H1 (cell line): ENCODE measurements around the gene ADARB2. TPM values are rescaled to one million over a fixed set of nuclear protein-coding genes. Genes with fewer than 3 reads are reported as not detected.

ENCODE experiments used
- ASH2L ChIP-seq: fragments of 200-600, 300-600 bp; sonication (generic); IDR thresholded peaks from one replicate; pipeline ENCODE4 v1.7.1; 2017; ENCODE audit warnings: low read length
- ATF2 ChIP-seq: IDR thresholded peaks from 2 replicates; pipeline ENCODE4 v1.6.1; 2012; ENCODE audit warnings: low read length, inconsistent platforms
- BRCA1 ChIP-seq: IDR thresholded peaks from 2 replicates; pipeline ENCODE4 v1.6.1; 2012; ENCODE audit warnings: low read depth, low read length, improper control_type of control experiment
- CBX5 ChIP-seq: fragments of 300-800, 300-1000 bp; sonication (generic); IDR thresholded peaks from 2 replicates; pipeline ENCODE4 v1.7.1; 2016; ENCODE audit warnings: antibody characterized with exemption, low read length, low read depth
- EGR1 ChIP-seq: IDR thresholded peaks from 2 replicates; pipeline ENCODE4 v1.6.1; 2011; ENCODE audit warnings: low read depth, low read length, borderline replicate concordance
- NANOG ChIP-seq: IDR thresholded peaks from 2 replicates; pipeline ENCODE4 v1.6.1; 2011; ENCODE audit warnings: low read length, low read depth, mild to moderate bottlenecking, inconsistent platforms; ENCODE audit not compliant: insufficient read depth, poor library complexity, severe bottlenecking
- POLR2A ChIP-seq, 2 experiments: IDR thresholded peaks; 1 replicate in 1 of 2; 2 replicates in 1 of 2; pipeline ENCODE4 v1.6.1; 2011; ENCODE audit warnings: low read depth in 2 of 2, low read length in 2 of 2, mild to moderate bottlenecking in 2 of 2; ENCODE audit errors: control extremely low read depth in 1 of 2
- RBBP5 ChIP-seq: IDR thresholded peaks from 2 replicates; pipeline ENCODE4 v1.7.1; 2012; ENCODE audit warnings: low read depth, mild to moderate bottlenecking, inconsistent platforms, low read length, moderate library complexity, borderline replicate concordance
- polyA plus RNA-seq, 7 experiments: library from polyadenylated mRNA; depleted of rRNA in 3 of 7; stranded (reverse) in 5 of 7; unstranded in 2 of 7; fragments of >200 nt in 5 of 7; fragments of 200-250 nt in 2 of 7; gene quantifications; 1 replicate in 5 of 7; 2 replicates in 1 of 7; 4 replicates in 1 of 7; pipeline versions ENCODE4 v1.2.1 to v1.2.3, GENCODE V29; 2011 to 2013; ENCODE audit warnings: missing spikeins in 2 of 7, mixed read lengths in 2 of 7
- total RNA-seq: library from RNA; stranded (reverse); fragmentation: NEBNext Ultra II Directional; extraction: Animal tissue kit (Norgen Biotek cat#: 25700); gene quantifications from 2 replicates; pipeline ENCODE4 v1.2.1, GENCODE V29; 2021
- TF ChIP-seq, protein P1 (sequence below): IDR thresholded peaks from 2 replicates; pipeline ENCODE4 v1.6.1; 2011; ENCODE audit warnings: low read length, improper control_type of control experiment

The ADARB2 gene
- total and polyA plus RNA-seq, 2 of the 8 experiments (the other 6 are each of a cell fraction or from before 2014, with no cell fraction given), result 2.2 to 2.8 TPM

GRCh38 chr10:1454951-1455350 is 282.4 kb downstream of the ADARB2 start (continued):
- TF ChIP-seq ASH2L (no peak), BRCA1 (no peak), RBBP5 (no peak), POLR2A (IDR thresholded peaks at IDR 0.05; ENCODE audit: control extremely low read depth in 1 of 2, low read depth in 2 of 2, low read length in 2 of 2) (no peak), CBX5 (no peak), EGR1 (no peak), NANOG (no peak), ATF2 (no peak)
- TF ChIP-seq, protein P1, sequence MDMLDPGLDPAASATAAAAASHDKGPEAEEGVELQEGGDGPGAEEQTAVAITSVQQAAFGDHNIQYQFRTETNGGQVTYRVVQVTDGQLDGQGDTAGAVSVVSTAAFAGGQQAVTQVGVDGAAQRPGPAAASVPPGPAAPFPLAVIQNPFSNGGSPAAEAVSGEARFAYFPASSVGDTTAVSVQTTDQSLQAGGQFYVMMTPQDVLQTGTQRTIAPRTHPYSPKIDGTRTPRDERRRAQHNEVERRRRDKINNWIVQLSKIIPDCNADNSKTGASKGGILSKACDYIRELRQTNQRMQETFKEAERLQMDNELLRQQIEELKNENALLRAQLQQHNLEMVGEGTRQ, result no peak
